C4-2B (cell line): ENCODE measurements around the gene UGT1A9.

Experiments
- CTCF ChIP-seq: fragments of 450-650 bp; conservative IDR thresholded peaks from 2 replicates; pipeline ENCODE4 v1.5.1; 2017; ENCODE audit warnings: mild to moderate bottlenecking
- ZFX ChIP-seq: fragments of 450-650 bp; IDR thresholded peaks from 2 replicates; pipeline ENCODE4 v1.6.1; 2017

- TF ChIP-seq CTCF, result no peak
- no peak for TF ChIP-seq ZFX
Measured at GRCh38 chr2:233811732-233812131, 140.0 kb downstream of the UGT1A9 start.
